ENCODE results near the gene GPR34.
A peak's percentile ranks its signal among the peaks of the same experiment; 100 is the strongest.

Gene GPR34

DNA sequence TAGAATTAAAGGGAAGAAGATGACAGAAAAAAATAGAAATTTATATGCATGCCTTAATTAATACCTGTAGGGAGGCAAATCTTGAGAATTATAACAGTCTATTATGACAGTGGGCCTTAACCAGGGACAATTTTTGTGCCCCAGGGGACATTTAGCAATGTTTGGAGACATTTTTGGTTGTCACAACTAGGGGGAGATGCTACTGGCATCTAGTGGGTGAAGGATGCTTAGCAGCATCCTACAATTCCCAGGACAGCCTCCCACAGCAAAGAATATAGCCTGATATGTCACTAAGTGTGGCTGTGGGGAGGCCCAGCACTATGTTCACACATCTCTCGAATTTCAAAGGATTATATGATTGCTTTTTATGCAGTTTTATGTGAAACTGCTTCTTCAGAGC lies 45.8 kb downstream of the GPR34 start:
- FAIRE-seq (no peak), DNase-seq (ENCODE audit: insufficient read length, low spot score) (no peak)
- TF ChIP-seq, protein P1, sequence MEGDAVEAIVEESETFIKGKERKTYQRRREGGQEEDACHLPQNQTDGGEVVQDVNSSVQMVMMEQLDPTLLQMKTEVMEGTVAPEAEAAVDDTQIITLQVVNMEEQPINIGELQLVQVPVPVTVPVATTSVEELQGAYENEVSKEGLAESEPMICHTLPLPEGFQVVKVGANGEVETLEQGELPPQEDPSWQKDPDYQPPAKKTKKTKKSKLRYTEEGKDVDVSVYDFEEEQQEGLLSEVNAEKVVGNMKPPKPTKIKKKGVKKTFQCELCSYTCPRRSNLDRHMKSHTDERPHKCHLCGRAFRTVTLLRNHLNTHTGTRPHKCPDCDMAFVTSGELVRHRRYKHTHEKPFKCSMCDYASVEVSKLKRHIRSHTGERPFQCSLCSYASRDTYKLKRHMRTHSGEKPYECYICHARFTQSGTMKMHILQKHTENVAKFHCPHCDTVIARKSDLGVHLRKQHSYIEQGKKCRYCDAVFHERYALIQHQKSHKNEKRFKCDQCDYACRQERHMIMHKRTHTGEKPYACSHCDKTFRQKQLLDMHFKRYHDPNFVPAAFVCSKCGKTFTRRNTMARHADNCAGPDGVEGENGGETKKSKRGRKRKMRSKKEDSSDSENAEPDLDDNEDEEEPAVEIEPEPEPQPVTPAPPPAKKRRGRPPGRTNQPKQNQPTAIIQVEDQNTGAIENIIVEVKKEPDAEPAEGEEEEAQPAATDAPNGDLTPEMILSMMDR (IDR thresholded peaks at IDR 0.05; ENCODE audit: insufficient read depth, missing control alignments): peak; percentile 32

DNA sequence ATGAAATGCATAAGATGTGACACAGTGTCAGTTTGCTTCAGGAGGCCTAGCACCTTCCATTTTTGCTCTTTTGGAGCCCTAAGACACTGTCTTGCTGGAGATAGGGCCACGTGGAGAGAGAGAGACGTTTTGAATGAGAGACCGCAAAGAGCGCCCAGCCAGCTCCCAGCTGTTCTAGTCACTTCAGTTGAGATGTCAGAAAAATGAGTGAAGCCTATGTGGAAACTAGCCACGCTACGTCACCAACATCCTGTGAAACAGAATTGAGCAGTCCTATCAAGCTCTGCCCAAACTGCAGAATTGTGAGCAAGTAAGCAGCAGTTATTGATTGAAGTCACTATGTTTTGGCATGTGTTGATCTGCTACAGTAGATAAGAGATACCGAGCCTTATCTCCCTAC lies 48.3 kb downstream of the GPR34 start:
- TF ChIP-seq, protein P1 (IDR thresholded peaks at IDR 0.05; ENCODE audit: insufficient read depth, missing control alignments): no peak
- FAIRE-seq (peak; percentile 89), DNase-seq (ENCODE audit: insufficient read length, low spot score) (no peak)

DNA sequence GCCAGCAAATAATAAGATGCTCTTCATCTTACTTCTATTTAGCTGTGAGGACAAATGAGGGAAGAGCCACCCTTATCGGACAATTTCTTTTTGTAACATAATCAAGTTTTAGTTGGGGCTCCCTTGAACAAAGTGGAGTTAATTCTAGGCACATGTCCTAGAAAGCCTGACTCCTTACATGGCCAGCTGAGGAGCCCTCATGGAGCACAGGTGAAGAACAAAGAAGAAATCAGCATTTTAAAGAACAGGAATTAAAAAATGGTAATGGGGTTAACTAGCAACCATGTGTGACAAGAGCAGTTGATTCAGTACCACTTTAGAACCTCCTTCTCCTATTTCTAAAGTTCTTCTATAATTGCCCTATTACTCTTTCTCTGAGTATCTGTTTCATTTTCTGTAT lies 51.1 kb downstream of the GPR34 start:
- TF ChIP-seq, protein P1 (IDR thresholded peaks at IDR 0.05; ENCODE audit: insufficient read depth, missing control alignments): no peak
- no peak for DNase-seq (ENCODE audit: insufficient read length, low spot score)
- FAIRE-seq: peak; percentile 60
